ENCODE results near the gene PTPRA. TPM values are rescaled to one million over a fixed set of nuclear protein-coding genes. Genes with fewer than 3 reads are reported as not detected.

PTPRA gene
- total RNA-seq, 4 donors from 2014 or later = 73.4 to 110 (median 93.1) TPM

DNA sequence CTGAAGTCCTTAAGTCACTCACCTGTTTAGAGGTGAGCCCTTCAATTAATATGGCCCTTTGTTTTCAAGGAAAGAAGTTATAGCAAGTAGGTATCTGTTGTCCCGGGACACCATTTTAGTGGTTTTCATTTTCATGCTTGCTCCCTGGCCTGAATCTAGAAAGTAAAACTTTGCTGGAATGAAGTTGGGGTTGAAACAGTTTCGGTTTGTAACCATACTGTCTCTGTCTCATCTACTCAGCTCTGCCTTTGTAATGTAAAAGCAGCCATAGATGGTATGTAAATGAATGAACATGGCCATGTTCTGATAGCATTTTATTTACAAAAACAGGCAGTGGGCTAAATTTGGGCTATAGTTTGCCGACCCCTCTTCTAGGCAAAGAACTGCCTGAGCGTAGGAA, 105.2 kb downstream of the PTPRA start:
- intact Hi-C loops (cut with DNase I) = no loop called here
- H3K4me3 ChIP-seq (replicated peaks in 1 of 3) = no peak overlapping the region
- no peak for DNase-seq
- 81 to 82% methylated on average over 4 of the region's 4 CpGs for WGBS, 2 donors
- no peak overlapping the region for H3K27ac ChIP-seq
- H3K9me3 ChIP-seq = no peaks in the 10 kb centered on the region
- TF ChIP-seq, protein P1, sequence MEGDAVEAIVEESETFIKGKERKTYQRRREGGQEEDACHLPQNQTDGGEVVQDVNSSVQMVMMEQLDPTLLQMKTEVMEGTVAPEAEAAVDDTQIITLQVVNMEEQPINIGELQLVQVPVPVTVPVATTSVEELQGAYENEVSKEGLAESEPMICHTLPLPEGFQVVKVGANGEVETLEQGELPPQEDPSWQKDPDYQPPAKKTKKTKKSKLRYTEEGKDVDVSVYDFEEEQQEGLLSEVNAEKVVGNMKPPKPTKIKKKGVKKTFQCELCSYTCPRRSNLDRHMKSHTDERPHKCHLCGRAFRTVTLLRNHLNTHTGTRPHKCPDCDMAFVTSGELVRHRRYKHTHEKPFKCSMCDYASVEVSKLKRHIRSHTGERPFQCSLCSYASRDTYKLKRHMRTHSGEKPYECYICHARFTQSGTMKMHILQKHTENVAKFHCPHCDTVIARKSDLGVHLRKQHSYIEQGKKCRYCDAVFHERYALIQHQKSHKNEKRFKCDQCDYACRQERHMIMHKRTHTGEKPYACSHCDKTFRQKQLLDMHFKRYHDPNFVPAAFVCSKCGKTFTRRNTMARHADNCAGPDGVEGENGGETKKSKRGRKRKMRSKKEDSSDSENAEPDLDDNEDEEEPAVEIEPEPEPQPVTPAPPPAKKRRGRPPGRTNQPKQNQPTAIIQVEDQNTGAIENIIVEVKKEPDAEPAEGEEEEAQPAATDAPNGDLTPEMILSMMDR (IDR thresholded peaks at IDR 0.05) = no peak
- TF ChIP-seq POLR2A (IDR thresholded peaks at IDR 0.05) = no peak
- H3K27me3 ChIP-seq = no peaks in the 10 kb centered on the region
- H3K36me3 ChIP-seq = no peaks in the 10 kb centered on the region
- H3K4me1 ChIP-seq = no peaks in the 10 kb centered on the region

DNA sequence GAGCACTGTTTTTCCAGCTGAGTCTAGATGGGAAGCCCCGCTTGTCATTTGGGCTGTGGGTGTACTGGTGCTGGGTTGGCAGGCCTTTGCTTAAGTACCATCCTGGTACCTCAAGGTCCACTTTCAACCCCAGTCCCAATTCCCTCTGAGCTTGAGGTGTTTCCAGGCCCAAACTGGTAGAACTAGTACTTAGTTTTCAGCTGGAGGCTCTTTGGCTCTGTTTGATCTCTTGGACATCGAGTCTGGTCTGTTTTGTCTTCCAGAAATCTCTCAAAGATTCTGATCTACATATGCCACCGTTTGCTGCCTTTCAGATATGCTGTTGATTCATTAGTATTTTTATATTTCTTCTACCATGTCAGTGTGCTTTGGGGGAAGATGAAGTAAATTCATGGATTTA, 108.4 kb downstream of the PTPRA start:
- DNase-seq = no peak
- Histone ChIP-seq H3K4me1 (peaks cover 7 to 8% of the 10 kb centered on the region in 2 donors), H3K9me3 (no peaks in the 10 kb centered on the region), H3K36me3 (no peaks in the 10 kb centered on the region), H3K27ac (no peak overlapping the region), H3K4me3 (replicated peaks in 1 of 3) (no peak overlapping the region), H3K27me3 (no peaks in the 10 kb centered on the region)
- TF ChIP-seq POLR2A (IDR thresholded peaks at IDR 0.05) = no peak
- TF ChIP-seq, protein P1 (IDR thresholded peaks at IDR 0.05) = no peak
- WGBS, 2 donors = 68 to 69% methylated on average over 3 of the region's 3 CpGs
- intact Hi-C loops (cut with DNase I) = no loop called here

DNA sequence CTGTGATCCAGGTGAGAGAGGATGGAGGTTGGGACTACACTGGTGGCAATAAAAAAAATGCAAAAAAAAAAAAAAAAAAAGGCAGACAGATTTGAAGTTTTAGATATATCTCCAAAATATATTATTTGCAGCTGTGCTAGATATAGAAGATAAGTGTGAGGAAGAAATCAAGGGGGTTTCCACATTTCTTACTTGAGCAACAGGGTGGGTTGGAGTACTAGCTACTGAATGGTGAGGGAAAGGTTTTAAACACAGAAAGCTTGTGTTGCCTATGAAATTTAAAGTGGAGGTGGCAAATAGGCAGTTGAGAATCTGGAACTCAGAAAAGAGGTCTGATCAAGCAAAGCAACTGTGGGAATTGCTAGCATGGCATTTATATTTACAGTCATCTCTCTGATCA, 110.2 kb downstream of the PTPRA start:
- peaks cover 8 to 14% of the 10 kb centered on the region in 2 donors for H3K36me3 ChIP-seq
- no peaks in the 10 kb centered on the region for H3K9me3 ChIP-seq
- no peaks in the 10 kb centered on the region for H3K27me3 ChIP-seq
- H3K4me1 ChIP-seq = peaks cover 7 to 8% of the 10 kb centered on the region in 2 donors
- no peak for DNase-seq
- no peak for TF ChIP-seq POLR2A (IDR thresholded peaks at IDR 0.05)
- TF ChIP-seq, protein P1 (IDR thresholded peaks at IDR 0.05) = no peak
- intact Hi-C loops (cut with DNase I) = no loop called here
- no peak overlapping the region for H3K27ac ChIP-seq
- H3K4me3 ChIP-seq (replicated peaks in 1 of 3) = no peak overlapping the region

DNA sequence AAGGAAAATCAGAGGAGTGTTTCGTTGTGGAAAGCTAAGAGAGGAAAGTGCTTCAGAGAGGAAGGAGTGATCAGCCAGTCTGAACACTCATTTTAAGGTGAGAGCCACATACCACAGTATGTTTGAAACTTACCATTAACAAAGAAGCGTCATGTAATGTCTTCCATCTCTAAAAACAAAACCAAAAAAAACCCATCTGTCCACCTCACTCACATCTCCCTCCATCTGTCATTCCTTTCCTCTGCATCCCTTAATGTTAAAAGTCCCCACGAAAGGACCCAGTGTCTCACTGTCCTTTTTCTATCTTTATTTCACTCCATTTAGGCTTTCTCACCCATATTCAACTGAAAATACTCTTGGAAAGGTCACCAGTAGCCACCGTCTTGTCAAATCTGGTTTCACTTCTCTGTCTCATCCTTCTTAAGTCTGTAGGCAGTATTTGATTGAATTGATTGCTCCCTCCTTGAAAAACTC, 110.8 kb downstream of the PTPRA start:
- Histone ChIP-seq H3K9me3 (no peaks in the 10 kb centered on the region), H3K4me3 (replicated peaks in 1 of 3) (no peak overlapping the region), H3K27me3 (no peaks in the 10 kb centered on the region), H3K27ac (no peak overlapping the region), H3K4me1 (peaks cover 7 to 8% of the 10 kb centered on the region in 2 donors), H3K36me3 (peaks cover 14 to 20% of the 10 kb centered on the region in 2 donors)
- WGBS, 2 donors = 89 to 92% methylated on average over 4 of the region's 4 CpGs
- intact Hi-C loops (cut with DNase I) = no loop called here
- TF ChIP-seq, protein P1 (IDR thresholded peaks at IDR 0.05) = no peak
- TF ChIP-seq POLR2A (IDR thresholded peaks at IDR 0.05) = no peak
- DNase-seq = no peak

DNA sequence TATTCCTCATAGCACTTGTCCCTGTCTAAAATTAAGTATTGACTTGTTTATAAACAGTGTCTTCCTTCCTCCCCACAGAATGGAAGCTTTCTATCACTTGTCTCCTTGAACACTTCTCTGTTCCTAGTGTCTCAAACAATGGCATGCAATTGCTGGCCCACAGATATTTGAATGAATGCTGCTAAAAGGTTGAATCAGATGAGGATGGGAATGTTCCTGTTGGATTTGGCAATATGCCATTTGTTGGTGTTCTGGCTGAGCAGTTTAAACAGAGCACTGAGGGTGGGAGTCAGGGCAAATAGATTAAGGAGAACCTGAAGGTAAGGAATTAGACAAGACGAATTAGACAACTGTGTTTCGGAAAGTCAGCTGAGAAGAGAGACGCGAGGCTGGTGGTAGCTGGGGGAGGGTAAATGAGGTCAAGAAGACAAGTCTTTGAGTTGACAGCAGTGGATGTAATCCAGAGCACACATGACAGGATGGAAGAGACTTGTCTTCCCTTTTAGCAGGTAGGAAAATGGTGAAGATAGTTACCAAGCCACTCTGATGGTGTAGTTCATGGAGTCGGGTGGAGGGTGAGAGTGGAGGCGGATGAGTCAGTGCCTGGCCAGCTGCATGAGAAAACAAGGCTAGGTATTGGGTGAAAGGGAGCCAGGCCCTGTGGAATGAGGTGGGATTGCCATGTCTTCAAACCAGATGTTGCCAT, 111.8 kb downstream of the PTPRA start:
- H3K9me3 ChIP-seq = no peaks in the 10 kb centered on the region
- DNase-seq = no peak
- no peak overlapping the region for H3K27ac ChIP-seq
- H3K4me1 ChIP-seq = peaks cover 7 to 8% of the 10 kb centered on the region in 2 donors
- intact Hi-C loops (cut with DNase I) = no loop called here
- 84 to 85% methylated on average over 6 of the region's 6 CpGs for WGBS, 2 donors
- H3K27me3 ChIP-seq = no peaks in the 10 kb centered on the region
- peaks cover 18 to 28% of the 10 kb centered on the region in 2 donors for H3K36me3 ChIP-seq
- TF ChIP-seq, protein P1 (IDR thresholded peaks at IDR 0.05) = no peak
- TF ChIP-seq POLR2A (IDR thresholded peaks at IDR 0.05) = no peak
- H3K4me3 ChIP-seq (replicated peaks in 1 of 3) = no peak overlapping the region

Data from thyroid gland (tissue), 4 donors.